Embryonic facial prominence (tissue), 1 donor: ENCODE measurements around the gene NDC1.
"Not testable (repeated sequence)": the region's sequence is repeated elsewhere in the genome, so short reads cannot be mapped to it uniquely, and the experiment has no call there.

ENCODE experiments used
- DNase-seq: peaks from one replicate; pipeline ENCODE4 v3.0.0-alpha.2; 2016; ENCODE audit errors: extremely low spot score

Gene NDC1

GRCh38 chr1:53822931-53823330 is 15.2 kb downstream of the NDC1 start:
- no peak for DNase-seq

- DNase-seq, result no peak
These were observed 16.7 kb downstream of the NDC1 start for GRCh38 chr1:53821380-53821779.

- no peak for DNase-seq
These were observed 18.7 kb downstream of the NDC1 start for GRCh38 chr1:53819387-53819786.

- not testable (repeated sequence) for DNase-seq
These were observed 21.5 kb downstream of the NDC1 start for GRCh38 chr1:53816584-53816983.

- not testable (repeated sequence) for DNase-seq
These were observed 22.6 kb downstream of the NDC1 start for GRCh38 chr1:53815484-53815883.

- DNase-seq, result no peak
These were observed 26.7 kb downstream of the NDC1 start for GRCh38 chr1:53811414-53811851.

GRCh38 chr1:53810497-53810896 is 27.6 kb downstream of the NDC1 start:
- no peak for DNase-seq

- no peak for DNase-seq
These were observed 28.1 kb downstream of the NDC1 start for GRCh38 chr1:53810007-53810406.

GRCh38 chr1:53807916-53808315 is 30.2 kb downstream of the NDC1 start:
- DNase-seq, result no peak

- DNase-seq, result no peak
These were observed 33.1 kb downstream of the NDC1 start for GRCh38 chr1:53804791-53805505.

GRCh38 chr1:53804181-53804580 is 33.9 kb downstream of the NDC1 start:
- DNase-seq, result no peak

GRCh38 chr1:53800621-53801020 is 37.5 kb downstream of the NDC1 start:
- no peak for DNase-seq

- no peak for DNase-seq
These were observed 39.0 kb downstream of the NDC1 start for GRCh38 chr1:53799141-53799540.

- no peak for DNase-seq
These were observed 45.3 kb downstream of the NDC1 start for GRCh38 chr1:53792806-53793205.

GRCh38 chr1:53787655-53788054 is 50.4 kb downstream of the NDC1 start:
- DNase-seq, result no peak

- DNase-seq, result no peak
These were observed 55.0 kb downstream of the NDC1 start for GRCh38 chr1:53783056-53783455.

- no peak for DNase-seq
These were observed 56.4 kb downstream of the NDC1 start for GRCh38 chr1:53781654-53782053.

- no peak for DNase-seq
These were observed 60.8 kb downstream of the NDC1 start for GRCh38 chr1:53777272-53777671.

GRCh38 chr1:53771648-53772047 is 66.4 kb downstream of the NDC1 start:
- DNase-seq, result no peak

GRCh38 chr1:53769780-53770179 is 68.3 kb downstream of the NDC1 start:
- no peak for DNase-seq

GRCh38 chr1:53769184-53769583 is 68.9 kb downstream of the NDC1 start:
- no peak for DNase-seq

GRCh38 chr1:53766831-53767405 is 71.2 kb downstream of the NDC1 start:
- DNase-seq, result no peak

GRCh38 chr1:53766194-53766742 is 71.8 kb downstream of the NDC1 start:
- DNase-seq, result no peak
